Retinal pigment epithelial cell (primary cell): Measurements from ENCODE around the gene KCNQ1.

Source experiments
- DNase-seq: peaks from one replicate; pipeline ENCODE4 v3.0.0-alpha.2; 2010; ENCODE audit warnings: low read depth
- H3K4me3 ChIP-seq: 2 replicates; pipeline ENCODE4 v1.5.1; 2011; ENCODE audit warnings: mild to moderate bottlenecking, low read length, control low read depth, moderate library complexity
- TF ChIP-seq, protein P1 (sequence below): conservative IDR thresholded peaks from 2 replicates; pipeline ENCODE4 v1.5.1; 2011; ENCODE audit warnings: low read depth, low read length, control low read depth, inconsistent platforms

The KCNQ1 gene

GRCh38 chr11:2459016-2459725, 14.4 kb downstream of the KCNQ1 start:
- DNase-seq: no peak
- no peak overlapping the region for H3K4me3 ChIP-seq
- TF ChIP-seq, protein P1, sequence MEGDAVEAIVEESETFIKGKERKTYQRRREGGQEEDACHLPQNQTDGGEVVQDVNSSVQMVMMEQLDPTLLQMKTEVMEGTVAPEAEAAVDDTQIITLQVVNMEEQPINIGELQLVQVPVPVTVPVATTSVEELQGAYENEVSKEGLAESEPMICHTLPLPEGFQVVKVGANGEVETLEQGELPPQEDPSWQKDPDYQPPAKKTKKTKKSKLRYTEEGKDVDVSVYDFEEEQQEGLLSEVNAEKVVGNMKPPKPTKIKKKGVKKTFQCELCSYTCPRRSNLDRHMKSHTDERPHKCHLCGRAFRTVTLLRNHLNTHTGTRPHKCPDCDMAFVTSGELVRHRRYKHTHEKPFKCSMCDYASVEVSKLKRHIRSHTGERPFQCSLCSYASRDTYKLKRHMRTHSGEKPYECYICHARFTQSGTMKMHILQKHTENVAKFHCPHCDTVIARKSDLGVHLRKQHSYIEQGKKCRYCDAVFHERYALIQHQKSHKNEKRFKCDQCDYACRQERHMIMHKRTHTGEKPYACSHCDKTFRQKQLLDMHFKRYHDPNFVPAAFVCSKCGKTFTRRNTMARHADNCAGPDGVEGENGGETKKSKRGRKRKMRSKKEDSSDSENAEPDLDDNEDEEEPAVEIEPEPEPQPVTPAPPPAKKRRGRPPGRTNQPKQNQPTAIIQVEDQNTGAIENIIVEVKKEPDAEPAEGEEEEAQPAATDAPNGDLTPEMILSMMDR: no peak

DNA sequence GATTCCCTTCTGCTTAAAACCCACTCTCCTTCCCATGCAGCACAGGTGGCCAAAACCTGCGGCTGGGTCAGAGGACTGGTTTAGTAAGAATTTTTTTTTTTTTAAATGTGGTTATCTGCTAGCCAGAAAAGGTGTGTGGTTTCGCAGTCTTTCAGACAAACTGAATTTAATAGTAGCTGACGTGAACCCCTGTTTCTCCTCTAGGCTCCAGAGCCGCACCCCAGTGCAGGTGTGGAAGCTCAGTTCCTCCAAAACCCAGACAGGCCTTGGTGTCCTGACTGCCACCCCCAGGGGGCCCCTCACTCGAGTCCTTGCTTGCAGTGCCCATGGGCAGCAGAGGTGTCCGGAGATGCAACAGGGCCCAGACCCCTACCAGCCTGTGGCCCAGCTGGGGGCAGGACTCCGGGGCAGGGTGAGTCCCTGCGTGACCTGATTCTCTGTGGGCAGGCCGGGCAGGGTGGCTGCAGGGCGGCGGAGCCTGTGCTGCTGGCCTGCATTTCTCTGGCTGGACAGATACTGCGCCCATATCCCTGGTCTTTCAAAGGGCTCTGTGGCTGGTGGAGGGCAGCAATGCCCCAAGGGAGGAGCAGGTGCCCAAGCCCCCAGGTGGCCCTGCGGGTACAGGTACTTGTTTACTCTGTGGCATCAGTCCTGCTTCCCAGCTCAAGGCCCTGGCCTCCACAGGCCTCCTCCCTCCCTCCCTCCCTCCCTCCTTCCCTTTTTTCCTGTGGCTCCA, 15.2 kb downstream of the KCNQ1 start:
- no peak for DNase-seq
- TF ChIP-seq, protein P1: no peak
- H3K4me3 ChIP-seq: no peak overlapping the region

GRCh38 chr11:2460540-2461252, 15.9 kb downstream of the KCNQ1 start:
- TF ChIP-seq, protein P1: no peak
- no peak for DNase-seq
- H3K4me3 ChIP-seq: no peak overlapping the region

- H3K4me3 ChIP-seq: no peak overlapping the region
- TF ChIP-seq, protein P1: no peak
- no peak for DNase-seq
Observed at GRCh38 chr11:2461253-2461955, 16.6 kb downstream of the KCNQ1 start.

DNA sequence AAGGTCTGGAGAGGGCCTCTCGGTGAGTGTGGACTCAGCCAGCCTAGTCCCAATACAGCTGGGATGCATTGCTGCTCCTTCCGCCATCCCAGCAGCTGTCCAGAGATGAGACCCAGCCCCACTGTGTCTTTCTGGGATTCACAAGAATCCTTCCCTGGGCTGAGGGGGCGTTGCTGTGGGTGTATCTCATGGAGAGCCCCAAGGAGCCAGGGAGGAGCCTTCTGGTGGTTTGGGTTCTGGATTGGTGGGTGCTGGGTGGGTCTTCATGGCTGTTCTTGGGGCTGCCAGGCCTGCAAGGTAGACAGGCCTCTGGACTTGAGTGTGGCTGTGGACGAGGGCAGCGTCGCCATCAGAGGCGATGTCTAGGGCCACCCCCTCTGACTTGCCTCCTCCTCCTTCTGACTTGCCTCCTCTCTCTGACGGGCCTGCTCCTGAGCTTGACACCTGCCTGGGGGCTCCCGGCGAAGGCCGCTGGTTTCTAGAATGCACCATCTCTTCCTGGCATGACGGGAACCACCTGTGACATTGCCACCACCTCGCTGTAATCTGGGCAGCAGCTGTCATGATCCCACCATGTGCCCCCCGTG, 17.2 kb downstream of the KCNQ1 start:
- TF ChIP-seq, protein P1: no peak
- no peak overlapping the region for H3K4me3 ChIP-seq
- DNase-seq: no peak

GRCh38 chr11:2462543-2462985, 17.8 kb downstream of the KCNQ1 start:
- TF ChIP-seq, protein P1: no peak
- DNase-seq: no peak
- H3K4me3 ChIP-seq: no peak overlapping the region
